CD4-positive, CD25-positive, alpha-beta regulatory T cell (primary cell): ENCODE results near the gene NELFCD. TPM values are rescaled to one million over a fixed set of nuclear protein-coding genes. Genes with fewer than 3 reads are reported as not detected.

Experiments used
- ATAC-seq, 2 donors: fragments of 150-1000 bp; cut with Tn5 transposase; one replicate each; pipeline ENCODE4 v1.10.0; 2021; ENCODE audit warnings: low read depth in 2 of 2, moderate number of reproducible peaks in 2 of 2, moderate library complexity in 1 of 2
- DNase-seq, 3 donors: peaks; one replicate each; pipeline versions ENCODE4 v3.0.0 to v3.0.0-alpha.2; 2012 to 2022; ENCODE audit warnings: mixed read lengths in 1 of 3
- H3K27ac ChIP-seq: one replicate; pipeline ENCODE4 v1.7.0; 2013; ENCODE audit warnings: mild to moderate bottlenecking, low read length; ENCODE audit not compliant: insufficient read depth, poor library complexity, severe bottlenecking
- H3K27me3 ChIP-seq: one replicate; pipeline ENCODE4 v1.7.0; 2013; ENCODE audit warnings: low read length; ENCODE audit not compliant: control insufficient read depth, insufficient read depth
- H3K36me3 ChIP-seq: one replicate; pipeline ENCODE4 v1.7.0; 2013; ENCODE audit warnings: mild to moderate bottlenecking, low read length, moderate library complexity; ENCODE audit not compliant: control insufficient read depth, insufficient read depth
- H3K4me1 ChIP-seq: 2 replicates; pipeline ENCODE4 v1.7.0; 2013; ENCODE audit warnings: mild to moderate bottlenecking, low read length; ENCODE audit not compliant: insufficient read depth, control insufficient read depth, poor library complexity, severe bottlenecking
- H3K4me3 ChIP-seq: one replicate; pipeline ENCODE4 v1.7.0; 2013; ENCODE audit warnings: low read depth, mild to moderate bottlenecking, low read length, moderate library complexity
- H3K9me3 ChIP-seq, 2 experiments: 1 replicate in 1 of 2; 2 replicates in 1 of 2; pipeline ENCODE4 v1.7.0; 2013; ENCODE audit warnings: low read length in 2 of 2, mild to moderate bottlenecking in 1 of 2, moderate library complexity in 1 of 2; ENCODE audit not compliant: control insufficient read depth in 2 of 2
- H3K27ac Mint-ChIP-seq, 3 donors: one replicate each; pipeline ENCODE4 v1.8.0; 2020 to 2022; ENCODE audit warnings: mild to moderate bottlenecking in 3 of 3, mixed read lengths in 3 of 3, moderate library complexity in 2 of 3
- H3K27me3 Mint-ChIP-seq: one replicate; pipeline ENCODE4 v1.8.0; 2022; ENCODE audit warnings: mild to moderate bottlenecking, mixed read lengths
- H3K36me3 Mint-ChIP-seq: one replicate; pipeline ENCODE4 v1.8.0; 2020; ENCODE audit warnings: mixed read lengths
- H3K4me1 Mint-ChIP-seq, 4 donors: one replicate each; pipeline ENCODE4 v1.8.0; 2020 to 2022; ENCODE audit warnings: mixed read lengths in 4 of 4, mild to moderate bottlenecking in 1 of 4
- H3K4me3 Mint-ChIP-seq, 4 donors: one replicate each; pipeline ENCODE4 v1.8.0; 2020 to 2022; ENCODE audit warnings: mild to moderate bottlenecking in 4 of 4, mixed read lengths in 4 of 4, moderate library complexity in 3 of 4
- H3K9me3 Mint-ChIP-seq, 7 donors: one replicate each; pipeline ENCODE4 v1.8.0; 2020 to 2022; ENCODE audit warnings: mixed read lengths in 7 of 7, mild to moderate bottlenecking in 3 of 7, moderate library complexity in 2 of 7
- polyA plus RNA-seq, 4 donors: library from polyadenylated mRNA; unstranded; fragments of 300-500 nt; fragmentation: Illumina TruSeq; gene quantifications; one replicate each; pipeline ENCODE4 v1.2.3, GENCODE V29; 2021
- total RNA-seq: library from RNA; stranded (reverse); gene quantifications from one replicate; pipeline ENCODE4 v1.2.3, GENCODE V29; 2022

Gene NELFCD
- total and polyA plus RNA-seq, 5 donors from 2014 or later, result 58.6 to 68.2 (median 60.1) TPM

GRCh38 chr20:59014680-59015389, 33.8 kb downstream of the NELFCD start:
- Mint-ChIP-seq H3K36me3 (peaks cover 5% of the 10 kb centered on the region), H3K27ac (no peak overlapping the region), H3K4me3 (no peak overlapping the region), H3K27me3 (peaks cover 4% of the 10 kb centered on the region), H3K9me3 (no peaks in the 10 kb centered on the region), H3K4me1 (peaks cover 11 to 53% (median 38%) of the 10 kb centered on the region in 4 donors)
- no peak overlapping the region for H3K27ac ChIP-seq
- ATAC-seq, result no peak
- H3K9me3 ChIP-seq, result no peaks in the 10 kb centered on the region
- H3K27me3 ChIP-seq, result no peaks in the 10 kb centered on the region
- peaks cover 24% of the 10 kb centered on the region for H3K4me1 ChIP-seq
- no peaks in the 10 kb centered on the region for H3K36me3 ChIP-seq
- H3K4me3 ChIP-seq, result no peak overlapping the region
- no peak for DNase-seq

GRCh38 chr20:59015411-59015810, 34.4 kb downstream of the NELFCD start:
- no peak for ATAC-seq
- H3K4me3 ChIP-seq, result no peak overlapping the region
- no peaks in the 10 kb centered on the region for H3K9me3 ChIP-seq
- Mint-ChIP-seq H3K4me3 (no peak overlapping the region), H3K36me3 (peaks cover 5% of the 10 kb centered on the region), H3K4me1 (peaks cover 11 to 50% (median 38%) of the 10 kb centered on the region in 4 donors), H3K27me3 (peaks cover 4% of the 10 kb centered on the region), H3K27ac (no peak overlapping the region), H3K9me3 (no peaks in the 10 kb centered on the region)
- H3K36me3 ChIP-seq, result no peaks in the 10 kb centered on the region
- no peak for DNase-seq
- no peak overlapping the region for H3K27ac ChIP-seq
- peaks cover 24% of the 10 kb centered on the region for H3K4me1 ChIP-seq
- no peaks in the 10 kb centered on the region for H3K27me3 ChIP-seq

GRCh38 chr20:59015812-59016711, 35.0 kb downstream of the NELFCD start:
- no peaks in the 10 kb centered on the region for H3K9me3 ChIP-seq
- H3K27ac ChIP-seq, result no peak overlapping the region
- ATAC-seq (no peak), DNase-seq (no peak)
- Mint-ChIP-seq H3K27me3 (peaks cover 4% of the 10 kb centered on the region), H3K4me3 (peak overlapping the region in 2 of 4 donors; percentile 17 to 55), H3K27ac (peak overlapping the region; percentile 60 to 73 (median 62)), H3K9me3 (no peaks in the 10 kb centered on the region), H3K36me3 (peaks cover 10% of the 10 kb centered on the region), H3K4me1 (peaks cover 11 to 49% (median 40%) of the 10 kb centered on the region in 4 donors)
- H3K27me3 ChIP-seq, result no peaks in the 10 kb centered on the region
- no peak overlapping the region for H3K4me3 ChIP-seq
- H3K4me1 ChIP-seq, result peaks cover 24% of the 10 kb centered on the region
- H3K36me3 ChIP-seq, result no peaks in the 10 kb centered on the region

- DNase-seq (peak in 1 of 3 donors; percentile 50), ATAC-seq (peak; percentile 44 to 50)
- H3K4me1 ChIP-seq, result peaks cover 24% of the 10 kb centered on the region
- Mint-ChIP-seq H3K27me3 (peaks cover 4% of the 10 kb centered on the region), H3K4me3 (peak overlapping the region in 3 of 4 donors; percentile 12 to 36 (median 13)), H3K36me3 (peaks cover 14% of the 10 kb centered on the region), H3K4me1 (peaks cover 11 to 42% (median 33%) of the 10 kb centered on the region in 4 donors), H3K27ac (peak overlapping the region; percentile 20 to 62 (median 55)), H3K9me3 (no peaks in the 10 kb centered on the region)
- H3K4me3 ChIP-seq, result no peak overlapping the region
- H3K9me3 ChIP-seq, result no peaks in the 10 kb centered on the region
- H3K36me3 ChIP-seq, result no peaks in the 10 kb centered on the region
- H3K27ac ChIP-seq, result no peak overlapping the region
- H3K27me3 ChIP-seq, result no peaks in the 10 kb centered on the region
Observed at GRCh38 chr20:59016795-59017492, 35.9 kb downstream of the NELFCD start.

- DNase-seq (no peak), ATAC-seq (no peak)
- Mint-ChIP-seq H3K27ac (peak overlapping the region; percentile 20 to 62 (median 59)), H3K9me3 (no peaks in the 10 kb centered on the region), H3K4me3 (peak overlapping the region in 1 of 4 donors; percentile 13), H3K36me3 (peaks cover 18% of the 10 kb centered on the region), H3K4me1 (peaks cover 8 to 42% (median 33%) of the 10 kb centered on the region in 4 donors), H3K27me3 (no peaks in the 10 kb centered on the region)
- Histone ChIP-seq H3K36me3 (no peaks in the 10 kb centered on the region), H3K27ac (no peak overlapping the region), H3K4me3 (no peak overlapping the region), H3K4me1 (peaks cover 24% of the 10 kb centered on the region), H3K27me3 (no peaks in the 10 kb centered on the region), H3K9me3 (no peaks in the 10 kb centered on the region)
Observed at GRCh38 chr20:59017493-59018231, 36.6 kb downstream of the NELFCD start.

- no peaks in the 10 kb centered on the region for H3K9me3 ChIP-seq
- Mint-ChIP-seq H3K9me3 (no peaks in the 10 kb centered on the region), H3K27me3 (no peaks in the 10 kb centered on the region), H3K4me3 (no peak overlapping the region), H3K27ac (peak overlapping the region in 1 of 3 donors; percentile 85), H3K4me1 (peaks cover 6 to 34% (median 28%) of the 10 kb centered on the region in 4 donors), H3K36me3 (peaks cover 21% of the 10 kb centered on the region)
- peaks cover 20% of the 10 kb centered on the region for H3K4me1 ChIP-seq
- H3K27ac ChIP-seq, result no peak overlapping the region
- H3K36me3 ChIP-seq, result peaks cover 11% of the 10 kb centered on the region
- H3K4me3 ChIP-seq, result no peak overlapping the region
- ATAC-seq (no peak), DNase-seq (no peak)
- H3K27me3 ChIP-seq, result no peaks in the 10 kb centered on the region
Observed at GRCh38 chr20:59018817-59019216, 37.8 kb downstream of the NELFCD start.

- no peak within 1 kb of the TSS for H3K4me3 ChIP-seq
- no peaks in the 10 kb centered on the region for H3K9me3 ChIP-seq
- ATAC-seq, result no peak
- no peaks in the 10 kb centered on the region for H3K9me3 Mint-ChIP-seq
- peak within 1 kb of the TSS in 1 of 3 donors; percentile 85 for H3K27ac Mint-ChIP-seq
- H3K27me3 ChIP-seq, result no peaks in the 10 kb centered on the region
- no peak within 1 kb of the TSS for H3K27ac ChIP-seq
- no peak for DNase-seq
- peaks cover 2 to 30% (median 24%) of the 10 kb centered on the region in 4 donors for H3K4me1 Mint-ChIP-seq
- H3K27me3 Mint-ChIP-seq, result no peaks in the 10 kb centered on the region
- H3K4me1 ChIP-seq, result peaks cover 16% of the 10 kb centered on the region
- H3K36me3 Mint-ChIP-seq, result peaks cover 18% of the 10 kb centered on the region
- peaks cover 15% of the 10 kb centered on the region for H3K36me3 ChIP-seq
- H3K4me3 Mint-ChIP-seq, result no peak within 1 kb of the TSS
Observed at GRCh38 chr20:59019217-59019616, 38.2 kb downstream of the NELFCD start, which contains the start of gene TUBB1. TUBB1 (plus strand) TSS chr20:59019429; CDS start chr20:59019523, 94 bp downstream.
